PFSK-1 (cell line): ENCODE results near the gene AK2.

ENCODE experiments used
- FOXP2 ChIP-seq: optimal IDR thresholded peaks from 2 replicates; pipeline ENCODE3; 2011; ENCODE audit warnings: borderline replicate concordance, control low read depth, inconsistent platforms; ENCODE audit not compliant: insufficient read depth; ENCODE audit errors: extremely low read length, extremely low read depth
- POLR2AphosphoS5 ChIP-seq: IDR thresholded peaks from 2 replicates; pipeline ENCODE4 v1.6.1; 2012; ENCODE audit warnings: low read depth, mild to moderate bottlenecking, control low read depth, low read length, moderate library complexity
- REST ChIP-seq, 2 experiments: IDR thresholded peaks; 2 replicates each; pipeline versions ENCODE4 v1.6.1 to v1.8.0; 2011 to 2012; ENCODE audit warnings: low read depth in 2 of 2, low read length in 2 of 2, control low read depth in 1 of 2, inconsistent platforms in 1 of 2, mild to moderate bottlenecking in 1 of 2, moderate library complexity in 1 of 2; ENCODE audit not compliant: insufficient read depth in 1 of 2
- SIN3A ChIP-seq: IDR thresholded peaks from 2 replicates; pipeline ENCODE4 v1.6.1; 2012; ENCODE audit warnings: mild to moderate bottlenecking, low read length, moderate library complexity, borderline replicate concordance; ENCODE audit not compliant: insufficient read depth
- TAF1 ChIP-seq: IDR thresholded peaks from 2 replicates; pipeline ENCODE4 v1.6.1; 2012; ENCODE audit warnings: low read length, control low read depth, borderline replicate concordance; ENCODE audit not compliant: insufficient read depth

AK2 gene

DNA sequence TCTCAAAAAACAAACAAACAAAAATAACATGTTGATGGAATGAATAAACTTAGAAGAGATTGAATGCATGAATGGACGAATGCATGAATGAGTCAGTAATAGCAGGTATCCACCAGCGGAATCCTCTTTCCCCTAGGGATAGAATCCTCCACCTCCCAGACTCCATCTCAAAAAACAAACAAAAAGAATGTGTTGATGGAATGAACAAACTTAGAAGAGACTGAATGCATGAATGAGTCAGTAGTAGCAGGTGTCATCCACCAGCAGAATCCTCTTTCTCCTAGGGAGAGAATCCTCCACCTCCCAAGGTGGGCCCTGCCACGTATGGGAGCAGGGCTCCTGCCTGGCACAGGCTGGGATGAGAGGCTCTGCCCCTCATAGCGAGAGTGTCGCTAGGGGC, 45.3 kb downstream of the AK2 start:
- TF ChIP-seq FOXP2 (no peak), SIN3A (no peak), TAF1 (no peak), POLR2AphosphoS5 (no peak), REST (IDR thresholded peaks at IDR 0.05; ENCODE audit: insufficient read depth in 1 of 2, low read depth in 2 of 2, low read length in 2 of 2) (no peak)

- TF ChIP-seq TAF1 (no peak), REST (IDR thresholded peaks at IDR 0.05; ENCODE audit: insufficient read depth in 1 of 2, low read depth in 2 of 2, low read length in 2 of 2) (no peak), SIN3A (no peak), FOXP2 (no peak), POLR2AphosphoS5 (no peak)
Measured at GRCh38 chr1:32990887-32991286, 45.8 kb downstream of the AK2 start.

- no peak for TF ChIP-seq POLR2AphosphoS5
- TF ChIP-seq REST (IDR thresholded peaks at IDR 0.05; ENCODE audit: insufficient read depth in 1 of 2, low read depth in 2 of 2, low read length in 2 of 2), result no peak; a peak in 1 of 4 replicates
- TF ChIP-seq SIN3A, result no peak
- no peak for TF ChIP-seq FOXP2
- no peak for TF ChIP-seq TAF1
Measured at GRCh38 chr1:32989160-32990050, 47.3 kb downstream of the AK2 start.

GRCh38 chr1:32988665-32989064, 48.0 kb downstream of the AK2 start:
- TF ChIP-seq REST (IDR thresholded peaks at IDR 0.05; ENCODE audit: insufficient read depth in 1 of 2, low read depth in 2 of 2, low read length in 2 of 2), result no peak
- TF ChIP-seq FOXP2, result no peak
- TF ChIP-seq POLR2AphosphoS5, result no peak
- TF ChIP-seq SIN3A, result no peak
- no peak for TF ChIP-seq TAF1
